ENCODE measurements around the gene CERS2. TPM values are rescaled to one million over a fixed set of nuclear protein-coding genes. Genes with fewer than 3 reads are reported as not detected.

CERS2 gene
- total and polyA plus RNA-seq, 2 of the 13 experiments (the other 11 are each of a cell fraction or from before 2014, with no cell fraction given) = 269 to 298 TPM

GRCh38 chr1:150981177-150981804 is 6.7 kb upstream of the CERS2 start (continued):
- TF ChIP-seq ZBTB26 (CRISPR knock-in tag; IDR thresholded peaks at IDR 0.05; ENCODE audit: borderline replicate concordance) (0 out of 2 replicates have a peak, but pooled peaks have one; percentile 31), NR0B2 (CRISPR knock-in tag; IDR thresholded peaks at IDR 0.05) (no peak), SKIL (CRISPR knock-in tag; IDR thresholded peaks at IDR 0.05; ENCODE audit: borderline replicate concordance) (no peak), ZNF768 (CRISPR knock-in tag; IDR thresholded peaks at IDR 0.05) (peak; percentile 71; the same call in 1 of the 2 replicates), ZNF335 (CRISPR knock-in tag; IDR thresholded peaks at IDR 0.05) (no peak), GATA4 (IDR thresholded peaks at IDR 0.05; ENCODE audit: borderline replicate concordance, low read depth) (no peak), ZSCAN20 (CRISPR knock-in tag; IDR thresholded peaks at IDR 0.05; ENCODE audit: borderline replicate concordance) (no peak), UBTF (CRISPR knock-in tag; IDR thresholded peaks at IDR 0.05) (no peak; the same call in 1 of the 2 replicates), ARID3A (IDR thresholded peaks at IDR 0.05; ENCODE audit: low read depth, low read length) (no peak), POLR2G (IDR thresholded peaks at IDR 0.05; ENCODE audit: low read depth, low read length) (peak; percentile 81), ZNF3 (CRISPR knock-in tag; IDR thresholded peaks at IDR 0.05) (no peak), HDAC6 (IDR thresholded peaks at IDR 0.05; ENCODE audit: low read depth, low read length) (no peak), ZNF343 (CRISPR knock-in tag; IDR thresholded peaks at IDR 0.05) (0 out of 2 replicates have a peak, but pooled peaks have one; percentile 18), HMGXB4 (CRISPR knock-in tag; IDR thresholded peaks at IDR 0.05; ENCODE audit: borderline replicate concordance in 1 of 2, low read depth in 1 of 2) (peak in 1 of 2 experiments; percentile 17; a peak in 1 of 4 replicates), KDM5B (CRISPR knock-in tag; IDR thresholded peaks at IDR 0.05; ENCODE audit: borderline replicate concordance) (no peak), ZFP91 (CRISPR knock-in tag; IDR thresholded peaks at IDR 0.05; ENCODE audit: borderline replicate concordance) (peak; percentile 5; the same call in 1 of the 2 replicates)
